Breast epithelium (tissue), 3 donors: Measurements from ENCODE around the gene NBR1.
"Not testable (repeated sequence)": the region's sequence is repeated elsewhere in the genome, so short reads cannot be mapped to it uniquely, and the experiment has no call there.

Source experiments
- CTCF ChIP-seq, 3 donors: fragments of 450-650 bp; IDR thresholded peaks; one replicate each; pipeline ENCODE4 v1.5.1; 2016 to 2017; ENCODE audit warnings: antibody characterized with exemption in 3 of 3, mild to moderate bottlenecking in 3 of 3, moderate library complexity in 3 of 3
- POLR2A ChIP-seq: fragments of 450-650 bp; IDR thresholded peaks from one replicate; pipeline ENCODE4 v1.6.1; 2016; ENCODE audit warnings: antibody characterized with exemption, mild to moderate bottlenecking, moderate library complexity
- POLR2AphosphoS5 ChIP-seq, 3 donors: sonication (generic); formaldehyde crosslinking; IDR thresholded peaks; one replicate each; pipeline ENCODE4 v1.6.1; 2017; ENCODE audit warnings: antibody characterized with exemption in 3 of 3

GRCh38 chr17:43232021-43232699 is 61.1 kb downstream of the NBR1 start:
- TF ChIP-seq POLR2A; POLR2AphosphoS5 (IDR thresholded peaks at IDR 0.05); CTCF (IDR thresholded peaks at IDR 0.05): not testable (repeated sequence)
